WTC11 (cell line): ENCODE results near the gene AADACL2.

Experiments used
- CTCF ChIP-seq: fragments of 200-600 bp; IDR thresholded peaks from 2 replicates; pipeline ENCODE4 v1.8.0; 2022; ENCODE audit warnings: antibody characterized with exemption
- JUN ChIP-seq: sonication (generic); formaldehyde crosslinking; IDR thresholded peaks from 2 replicates; pipeline ENCODE4 v1.8.0; 2023; ENCODE audit warnings: mild to moderate bottlenecking, missing genetic modification reagents
- NR1H2 ChIP-seq: sonication (generic); formaldehyde crosslinking; IDR thresholded peaks from 2 replicates; pipeline ENCODE4 v1.9.0; 2021; ENCODE audit warnings: mild to moderate bottlenecking, moderate library complexity, missing genetic modification reagents
- ZBTB21 ChIP-seq: sonication (generic); formaldehyde crosslinking; IDR thresholded peaks from 2 replicates; pipeline ENCODE4 v1.8.1; 2023; ENCODE audit warnings: mild to moderate bottlenecking, missing genetic modification reagents, borderline replicate concordance

GRCh38 chr3:151724576-151725562 lies 8.9 kb upstream of the AADACL2 start:
- TF ChIP-seq NR1H2 (no peak), JUN (CRISPR knock-in tag) (no peak), ZBTB21 (CRISPR knock-in tag) (no peak), CTCF (no peak)
